H1 (cell line): Measurements from ENCODE around the gene PCNX1. TPM values are rescaled to one million over a fixed set of nuclear protein-coding genes. Genes with fewer than 3 reads are reported as not detected.

ENCODE experiments used
- RXRA ChIP-seq: IDR thresholded peaks from 2 replicates; pipeline ENCODE4 v1.6.1; 2011; ENCODE audit warnings: low read depth, mild to moderate bottlenecking, low read length, moderate library complexity; ENCODE audit not compliant: insufficient read depth
- polyA plus RNA-seq, 7 experiments: library from polyadenylated mRNA; depleted of rRNA in 3 of 7; stranded (reverse) in 5 of 7; unstranded in 2 of 7; fragments of >200 nt in 5 of 7; fragments of 200-250 nt in 2 of 7; gene quantifications; 1 replicate in 5 of 7; 2 replicates in 1 of 7; 4 replicates in 1 of 7; pipeline versions ENCODE4 v1.2.1 to v1.2.3, GENCODE V29; 2011 to 2013; ENCODE audit warnings: missing spikeins in 2 of 7, mixed read lengths in 2 of 7
- total RNA-seq: library from RNA; stranded (reverse); fragmentation: NEBNext Ultra II Directional; extraction: Animal tissue kit (Norgen Biotek cat#: 25700); gene quantifications from 2 replicates; pipeline ENCODE4 v1.2.1, GENCODE V29; 2021

Gene PCNX1
- total and polyA plus RNA-seq, 2 of the 8 experiments (the other 6 are each of a cell fraction or from before 2014, with no cell fraction given), result 37.7 to 53.2 TPM

GRCh38 chr14:70890826-70891659 is 16.2 kb upstream of the PCNX1 start (continued):
- no peak for TF ChIP-seq RXRA
